ENCODE data around the gene PRR15. TPM values are rescaled to one million over a fixed set of nuclear protein-coding genes. Genes with fewer than 3 reads are reported as not detected.

The PRR15 gene
- total RNA-seq, 1 donor from 2014 or later: not detected

GRCh38 chr7:29610086-29610485, 46.5 kb downstream of the PRR15 start:
- no peak for DNase-seq
- Mint-ChIP-seq H3K4me1 (ENCODE audit: low read depth, unreplicated experiment) (peaks cover 2% of the 10 kb centered on the region), H3K27me3 (ENCODE audit: unreplicated experiment) (no peaks in the 10 kb centered on the region), H3K4me3 (ENCODE audit: unreplicated experiment) (no peak overlapping the region), H3K27ac (ENCODE audit: unreplicated experiment) (no peak overlapping the region), H3K36me3 (ENCODE audit: unreplicated experiment) (peaks cover 8% of the 10 kb centered on the region), H3K9me3 (ENCODE audit: unreplicated experiment) (no peaks in the 10 kb centered on the region)
- TF ChIP-seq CTCF (IDR thresholded peaks at IDR 0.05; ENCODE audit: partially characterized antibody, unreplicated experiment): peak; percentile 35

- Mint-ChIP-seq H3K27ac (ENCODE audit: unreplicated experiment) (no peak overlapping the region), H3K4me1 (ENCODE audit: low read depth, unreplicated experiment) (peaks cover 2% of the 10 kb centered on the region), H3K9me3 (ENCODE audit: unreplicated experiment) (no peaks in the 10 kb centered on the region), H3K4me3 (ENCODE audit: unreplicated experiment) (no peak overlapping the region), H3K36me3 (ENCODE audit: unreplicated experiment) (peaks cover 8% of the 10 kb centered on the region), H3K27me3 (ENCODE audit: unreplicated experiment) (no peaks in the 10 kb centered on the region)
- no peak for DNase-seq
- no peak for TF ChIP-seq CTCF (IDR thresholded peaks at IDR 0.05; ENCODE audit: partially characterized antibody, unreplicated experiment)
These were observed 48.4 kb downstream of the PRR15 start for GRCh38 chr7:29611941-29612544.

GRCh38 chr7:29612596-29612995, 49.0 kb downstream of the PRR15 start:
- H3K9me3 Mint-ChIP-seq (ENCODE audit: unreplicated experiment): no peaks in the 10 kb centered on the region
- TF ChIP-seq CTCF (IDR thresholded peaks at IDR 0.05; ENCODE audit: partially characterized antibody, unreplicated experiment): no peak
- H3K4me1 Mint-ChIP-seq (ENCODE audit: low read depth, unreplicated experiment): peaks cover 2% of the 10 kb centered on the region
- no peak overlapping the region for H3K4me3 Mint-ChIP-seq (ENCODE audit: unreplicated experiment)
- DNase-seq: no peak
- H3K27me3 Mint-ChIP-seq (ENCODE audit: unreplicated experiment): no peaks in the 10 kb centered on the region
- peaks cover 8% of the 10 kb centered on the region for H3K36me3 Mint-ChIP-seq (ENCODE audit: unreplicated experiment)
- no peak overlapping the region for H3K27ac Mint-ChIP-seq (ENCODE audit: unreplicated experiment)

- Mint-ChIP-seq H3K4me3 (ENCODE audit: unreplicated experiment) (no peak overlapping the region), H3K27ac (ENCODE audit: unreplicated experiment) (no peak overlapping the region), H3K4me1 (ENCODE audit: low read depth, unreplicated experiment) (peaks cover 2% of the 10 kb centered on the region), H3K9me3 (ENCODE audit: unreplicated experiment) (no peaks in the 10 kb centered on the region), H3K36me3 (ENCODE audit: unreplicated experiment) (peaks cover 8% of the 10 kb centered on the region), H3K27me3 (ENCODE audit: unreplicated experiment) (no peaks in the 10 kb centered on the region)
- no peak for DNase-seq
- no peak for TF ChIP-seq CTCF (IDR thresholded peaks at IDR 0.05; ENCODE audit: partially characterized antibody, unreplicated experiment)
These were observed 49.5 kb downstream of the PRR15 start for GRCh38 chr7:29613100-29613499.

- no peak for DNase-seq
- no peaks in the 10 kb centered on the region for H3K27me3 Mint-ChIP-seq (ENCODE audit: unreplicated experiment)
These were observed 50.6 kb downstream of the PRR15 start for GRCh38 chr7:29614229-29614628.

More at GRCh38 chr7:29614229-29614628, 50.6 kb downstream of the PRR15 start:
- H3K27ac Mint-ChIP-seq (ENCODE audit: unreplicated experiment): no peak overlapping the region
- H3K4me1 Mint-ChIP-seq (ENCODE audit: low read depth, unreplicated experiment): peaks cover 2% of the 10 kb centered on the region
- H3K9me3 Mint-ChIP-seq (ENCODE audit: unreplicated experiment): no peaks in the 10 kb centered on the region
- H3K36me3 Mint-ChIP-seq (ENCODE audit: unreplicated experiment): peaks cover 8% of the 10 kb centered on the region
- H3K4me3 Mint-ChIP-seq (ENCODE audit: unreplicated experiment): no peak overlapping the region
- TF ChIP-seq CTCF (IDR thresholded peaks at IDR 0.05; ENCODE audit: partially characterized antibody, unreplicated experiment): no peak

Other genes with a start within 250 kb of the PRR15 start
- 0.37 TPM for gene WIPF3, start 242.7 kb downstream of the PRR15 start, total RNA-seq (ENCODE audit: unreplicated experiment)

Data from glutamatergic neuron (in vitro differentiated cells).